Measurements from ENCODE around the gene SLC12A7.
"Not testable (repeated sequence)": the region's sequence is repeated elsewhere in the genome, so short reads cannot be mapped to it uniquely, and the experiment has no call there.

SLC12A7 gene

GRCh38 chr5:1111727-1112289 lies at the start of gene SLC12A7:
TSS of gene SLC12A7 (minus strand) at chr5:1112063. CDS start at chr5:1111991, 72 bp downstream.
- no peak for DNase-seq

GRCh38 chr5:1161108-1161832 lies 49.4 kb upstream of the SLC12A7 start:
- no peak for DNase-seq

- no peak for DNase-seq
Observed at GRCh38 chr5:1159774-1160406, 48.0 kb upstream of the SLC12A7 start.

GRCh38 chr5:1159341-1159675 lies 47.4 kb upstream of the SLC12A7 start:
- no peak for DNase-seq

- no peak for DNase-seq
Observed at GRCh38 chr5:1158647-1159340, 46.9 kb upstream of the SLC12A7 start.

- not testable (repeated sequence) for DNase-seq
Observed at GRCh38 chr5:1157461-1157986, 45.7 kb upstream of the SLC12A7 start.

GRCh38 chr5:1156754-1157460 lies 45.0 kb upstream of the SLC12A7 start:
- no peak for DNase-seq

- DNase-seq: no peak
Observed at GRCh38 chr5:1156033-1156753, 44.3 kb upstream of the SLC12A7 start.

GRCh38 chr5:1155191-1156032 lies 43.5 kb upstream of the SLC12A7 start:
- DNase-seq: no peak

- no peak for DNase-seq
Observed at GRCh38 chr5:1153428-1153827, 41.6 kb upstream of the SLC12A7 start.

GRCh38 chr5:1152771-1153282 lies 41.0 kb upstream of the SLC12A7 start:
- DNase-seq: no peak

- no peak for DNase-seq
Observed at GRCh38 chr5:1152156-1152555, 40.3 kb upstream of the SLC12A7 start.

- no peak for DNase-seq
Observed at GRCh38 chr5:1151316-1151715, 39.5 kb upstream of the SLC12A7 start.

GRCh38 chr5:1150866-1151265 lies 39.0 kb upstream of the SLC12A7 start:
- no peak for DNase-seq

GRCh38 chr5:1144638-1145396 lies 33.0 kb upstream of the SLC12A7 start:
- no peak for DNase-seq

- no peak for DNase-seq
Observed at GRCh38 chr5:1144089-1144488, 32.2 kb upstream of the SLC12A7 start.

- no peak for DNase-seq
Observed at GRCh38 chr5:1143670-1143951, 31.7 kb upstream of the SLC12A7 start.

GRCh38 chr5:1142886-1143669 lies 31.2 kb upstream of the SLC12A7 start:
- no peak for DNase-seq

GRCh38 chr5:1141834-1142233 lies 30.0 kb upstream of the SLC12A7 start:
- DNase-seq: no peak

GRCh38 chr5:1140818-1141189 lies 28.9 kb upstream of the SLC12A7 start:
- no peak for DNase-seq
